Transverse colon (tissue), 4 donors: ENCODE measurements around the gene MT1H. TPM values are rescaled to one million over a fixed set of nuclear protein-coding genes. Genes with fewer than 3 reads are reported as not detected.

Experiments
- DNase-seq: peaks from one replicate; pipeline ENCODE4 v3.0.0-alpha.2; 2019
- H3K27ac ChIP-seq, 4 donors: fragments of 200-600 bp; sonication (generic); 2 replicates each; pipeline ENCODE4 v1.5.1; 2016 to 2018; ENCODE audit warnings: inconsistent platforms in 4 of 4
- H3K27me3 ChIP-seq: fragments of 200-600 bp; sonication (generic); 2 replicates; pipeline ENCODE4 v1.5.1; 2017; ENCODE audit warnings: inconsistent platforms
- H3K36me3 ChIP-seq, 4 donors: fragments of 200-600 bp; sonication (generic); 2 replicates each; pipeline ENCODE4 v1.5.1; 2017 to 2019; ENCODE audit warnings: inconsistent platforms in 4 of 4
- H3K4me1 ChIP-seq, 4 donors: fragments of 200-600 bp; sonication (generic); 2 replicates each; pipeline ENCODE4 v1.5.1; 2017 to 2020; ENCODE audit warnings: inconsistent platforms in 4 of 4
- H3K4me3 ChIP-seq, 4 donors: fragments of 200-600 bp; sonication (generic); 1 replicate in 1 of 4; 2 replicates in 3 of 4; pipeline versions ENCODE4 v1.5.1 to v1.6.1; 2017 to 2019; ENCODE audit warnings: inconsistent platforms in 4 of 4
- H3K9me3 ChIP-seq, 2 donors: fragments of 200-600 bp; sonication (generic); 2 replicates each; pipeline ENCODE4 v1.5.1; 2017 to 2019; ENCODE audit warnings: inconsistent platforms in 2 of 2
- EP300 ChIP-seq: sonication (generic); formaldehyde crosslinking; IDR thresholded peaks from one replicate; pipeline ENCODE4 v1.6.1; 2017; ENCODE audit warnings: antibody characterized with exemption, low read depth
- POLR2A ChIP-seq: fragments of 450-650 bp; IDR thresholded peaks from one replicate; pipeline ENCODE4 v1.6.1; 2016; ENCODE audit warnings: antibody characterized with exemption, mild to moderate bottlenecking, moderate library complexity
- POLR2AphosphoS5 ChIP-seq, 3 donors: sonication (generic); formaldehyde crosslinking; IDR thresholded peaks; one replicate each; pipeline ENCODE4 v1.6.1; 2016; ENCODE audit warnings: antibody characterized with exemption in 3 of 3
- WGBS, 2 donors: methylation state at CpG; one replicate each; pipeline ENCODE4 v1.1.5; 2018; ENCODE audit warnings: low coverage in 1 of 2; 5-methylcytosine and 5-hydroxymethylcytosine counted together
- in situ Hi-C, 4 donors: fragments of 200-750 bp; cut with MboI; loops; one replicate each; pipeline versions ENCODE4 v1.15.0 to v1.15.1; 2017; ENCODE audit warnings: low sequenced_read_pairs in 3 of 4, low pct_ligation_motif_present in 1 of 4, low pct_unique_long_range_greater_than_20kb in 1 of 4
- intact Hi-C: fragments of 100-400 bp; cut with DNase I; formaldehyde crosslinking; loops from one replicate; pipeline ENCODE4 v1.15.1; 2023; ENCODE audit warnings: low total_unique reads
- total RNA-seq, 4 donors: library from RNA; depleted of rRNA; stranded (reverse); fragments of >200 nt; gene quantifications; one replicate each; pipeline ENCODE4 v1.1.0, GENCODE V29; 2016
- TF ChIP-seq, protein P1 (sequence below), 5 experiments: fragments of 200-600 bp in 3 of 5; fragments of 450-650 bp in 2 of 5; sonication (generic) in 3 of 5; IDR thresholded peaks; 1 replicate in 2 of 5; 2 replicates in 3 of 5; pipeline ENCODE4 v1.5.1; 2016 to 2017; ENCODE audit warnings: antibody characterized with exemption in 5 of 5, inconsistent platforms in 3 of 5, mild to moderate bottlenecking in 2 of 5, moderate library complexity in 1 of 5

MT1H gene
- total RNA-seq, 4 donors from 2014 or later = 3.0 to 526 (median 5.6) TPM; not detected in 1

DNA sequence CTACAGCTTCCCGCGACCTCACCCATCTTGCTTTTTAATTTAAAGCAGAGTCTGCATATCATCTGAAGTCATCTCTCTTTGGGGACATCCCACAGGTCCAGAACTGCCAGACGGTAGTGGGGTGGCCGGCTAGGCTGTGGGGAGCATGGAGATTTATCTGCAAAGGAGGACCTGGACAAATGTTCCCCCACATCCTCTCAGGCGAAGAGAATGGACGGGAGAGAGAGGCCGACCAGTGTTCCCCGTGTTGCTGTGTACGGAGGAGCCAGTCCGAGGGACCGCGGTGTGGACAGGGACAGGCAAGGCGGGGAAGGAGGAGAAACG, 37.8 kb upstream of the MT1H start:
- Histone ChIP-seq H3K9me3 (no peaks in the 10 kb centered on the region), H3K4me1 (peaks cover 6 to 34% (median 21%) of the 10 kb centered on the region in 4 donors), H3K36me3 (no peaks in the 10 kb centered on the region), H3K27me3 (peaks cover 52% of the 10 kb centered on the region), H3K27ac (peak overlapping the region; percentile 53 to 74 (median 59)), H3K4me3 (peak overlapping the region; percentile 18 to 58 (median 45))
- intact Hi-C loops = loop anchor here (1.0 kb wide), 1 partner anchor 23 kb away; the partner anchor contains the start of gene MT2A
- in situ Hi-C loops = no loop called here
- 36% methylated on average over 14 of the region's 14 CpGs; no CpG with 5 or more reads in 1 of the 2 donors for WGBS, 2 donors
- no peak for TF ChIP-seq EP300
- TF ChIP-seq, protein P1, sequence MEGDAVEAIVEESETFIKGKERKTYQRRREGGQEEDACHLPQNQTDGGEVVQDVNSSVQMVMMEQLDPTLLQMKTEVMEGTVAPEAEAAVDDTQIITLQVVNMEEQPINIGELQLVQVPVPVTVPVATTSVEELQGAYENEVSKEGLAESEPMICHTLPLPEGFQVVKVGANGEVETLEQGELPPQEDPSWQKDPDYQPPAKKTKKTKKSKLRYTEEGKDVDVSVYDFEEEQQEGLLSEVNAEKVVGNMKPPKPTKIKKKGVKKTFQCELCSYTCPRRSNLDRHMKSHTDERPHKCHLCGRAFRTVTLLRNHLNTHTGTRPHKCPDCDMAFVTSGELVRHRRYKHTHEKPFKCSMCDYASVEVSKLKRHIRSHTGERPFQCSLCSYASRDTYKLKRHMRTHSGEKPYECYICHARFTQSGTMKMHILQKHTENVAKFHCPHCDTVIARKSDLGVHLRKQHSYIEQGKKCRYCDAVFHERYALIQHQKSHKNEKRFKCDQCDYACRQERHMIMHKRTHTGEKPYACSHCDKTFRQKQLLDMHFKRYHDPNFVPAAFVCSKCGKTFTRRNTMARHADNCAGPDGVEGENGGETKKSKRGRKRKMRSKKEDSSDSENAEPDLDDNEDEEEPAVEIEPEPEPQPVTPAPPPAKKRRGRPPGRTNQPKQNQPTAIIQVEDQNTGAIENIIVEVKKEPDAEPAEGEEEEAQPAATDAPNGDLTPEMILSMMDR (IDR thresholded peaks at IDR 0.05) = no peak
- no peak for TF ChIP-seq POLR2AphosphoS5 (IDR thresholded peaks at IDR 0.05)
- no peak for DNase-seq

DNA sequence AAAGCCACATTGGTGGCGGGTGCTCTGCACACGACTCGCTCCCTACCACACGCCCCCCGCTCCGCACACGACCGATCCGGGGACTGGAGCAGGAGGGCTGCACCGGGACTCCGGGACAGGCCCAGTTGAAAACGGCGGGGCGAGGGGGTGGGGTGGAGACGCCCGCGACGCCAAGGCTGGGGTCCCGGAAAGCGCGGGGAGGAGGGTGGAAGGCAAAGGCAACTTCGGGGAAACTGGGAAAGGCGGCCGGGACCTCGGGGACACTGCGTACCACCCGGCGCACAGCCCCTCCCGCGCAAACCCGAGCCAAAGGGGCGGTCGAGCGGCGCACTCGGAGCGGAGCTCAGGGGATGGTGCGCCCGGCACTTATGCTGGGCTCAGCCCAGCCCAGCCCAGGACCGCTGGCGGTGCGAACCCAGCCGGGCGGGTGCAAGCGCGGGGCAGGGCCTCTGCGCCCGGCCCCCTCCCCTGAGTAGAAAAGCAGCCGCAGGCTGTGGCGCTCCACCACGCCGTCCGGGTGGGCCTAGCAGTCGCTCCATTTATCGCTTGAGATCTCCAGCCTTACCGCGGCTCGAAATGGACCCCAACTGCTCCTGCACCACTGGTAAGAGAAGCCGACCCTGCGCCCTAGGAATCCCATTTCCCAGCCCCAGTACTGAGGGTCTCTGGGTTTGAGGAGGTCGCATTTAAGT, 37.3 kb upstream of the MT1H start, which contains the start of gene MT1M:
Gene MT1M (plus strand): TSS at position 504 of the 692 bp plus-strand sequence. CDS start 73 bp downstream, at position 577.
- peak within 1 kb of the TSS; percentile 53 to 74 (median 59) for H3K27ac ChIP-seq
- TF ChIP-seq POLR2AphosphoS5 (IDR thresholded peaks at IDR 0.05) = peak; percentile 65 to 82 (median 66)
- peak; percentile 81 for TF ChIP-seq POLR2A
- TF ChIP-seq, protein P1 (IDR thresholded peaks at IDR 0.05) = no peak
- TF ChIP-seq EP300 = peak; percentile 93
- intact Hi-C loops (loop anchor here (1.0 kb wide), 1 partner anchor 24 kb away; the partner anchor contains the start of gene MT2A), in situ Hi-C loops (no loop called here)
- H3K27me3 ChIP-seq = peaks cover 57% of the 10 kb centered on the region
- H3K9me3 ChIP-seq = no peaks in the 10 kb centered on the region
- peak; percentile 43 for DNase-seq
- peaks cover 6 to 28% (median 17%) of the 10 kb centered on the region in 4 donors for H3K4me1 ChIP-seq
- no peaks in the 10 kb centered on the region for H3K36me3 ChIP-seq
- 10% methylated on average over 37 of the region's 61 CpGs; no CpG with 5 or more reads in 1 of the 2 donors for WGBS, 2 donors
- peak within 1 kb of the TSS; percentile 18 to 58 (median 45) for H3K4me3 ChIP-seq

DNA sequence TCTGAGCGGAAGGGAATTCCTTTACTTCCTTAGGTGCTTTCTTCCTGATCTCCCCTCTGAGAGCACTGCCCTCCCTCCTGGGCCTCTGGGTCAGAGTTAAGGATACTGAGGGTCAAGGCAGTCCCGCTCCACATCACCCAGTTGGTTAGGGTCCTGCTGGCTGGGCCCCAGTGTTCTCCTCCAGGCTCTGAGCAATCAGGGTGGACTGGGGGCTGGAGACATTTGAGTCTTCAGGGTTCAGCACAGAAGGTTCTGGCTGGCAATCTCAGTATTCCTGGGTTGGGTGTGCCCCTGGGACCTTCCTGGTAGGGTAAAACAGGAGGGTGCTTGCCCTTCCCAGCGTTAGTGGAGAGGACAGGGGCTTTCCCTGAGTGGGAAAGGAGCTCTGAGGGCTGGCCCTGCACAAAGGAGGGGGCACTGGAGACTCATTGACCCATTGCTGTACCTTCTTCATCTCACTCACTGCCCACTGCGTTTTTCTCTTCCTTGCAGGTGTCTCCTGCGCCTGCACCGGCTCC, 36.7 kb upstream of the MT1H start:
- Histone ChIP-seq H3K4me1 (peaks cover 6 to 30% (median 19%) of the 10 kb centered on the region in 4 donors), H3K27me3 (peaks cover 63% of the 10 kb centered on the region), H3K9me3 (no peaks in the 10 kb centered on the region), H3K36me3 (no peaks in the 10 kb centered on the region), H3K4me3 (peak overlapping the region; percentile 18 to 58 (median 45)), H3K27ac (peak overlapping the region; percentile 53 to 74 (median 59))
- intact Hi-C loops = loop anchor here (1.0 kb wide), 1 partner anchor 25 kb away; the partner anchor contains the start of gene MT2A
- in situ Hi-C loops = no loop called here
- no peak for DNase-seq
- WGBS, 2 donors = 61% methylated on average over 6 of the region's 6 CpGs; no CpG with 5 or more reads in 1 of the 2 donors
- TF ChIP-seq EP300 = no peak
- no peak for TF ChIP-seq POLR2AphosphoS5 (IDR thresholded peaks at IDR 0.05)
- no peak for TF ChIP-seq POLR2A
- TF ChIP-seq, protein P1 (IDR thresholded peaks at IDR 0.05) = no peak

DNA sequence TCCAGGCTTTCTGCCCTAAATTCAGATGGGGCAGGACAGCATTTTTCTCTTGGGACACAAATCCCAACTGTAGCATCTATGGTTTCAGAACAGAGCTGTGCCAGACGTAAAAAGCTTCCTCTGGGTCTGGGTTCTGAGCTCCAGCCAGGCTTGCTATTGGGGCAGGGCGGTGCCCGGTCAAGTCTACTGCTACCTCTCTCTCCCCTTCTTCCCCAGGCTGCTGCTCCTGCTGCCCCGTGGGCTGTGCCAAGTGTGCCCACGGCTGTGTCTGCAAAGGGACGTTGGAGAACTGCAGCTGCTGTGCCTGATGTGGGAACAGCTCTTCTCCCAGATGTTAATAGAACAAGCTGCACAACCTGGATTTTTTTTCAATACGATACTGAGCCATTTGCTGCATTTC, 36.1 kb upstream of the MT1H start:
- Histone ChIP-seq H3K4me3 (peak overlapping the region in 1 of 4 donors; percentile 58), H3K36me3 (no peaks in the 10 kb centered on the region), H3K9me3 (no peaks in the 10 kb centered on the region), H3K27me3 (peaks cover 69% of the 10 kb centered on the region), H3K27ac (no peak overlapping the region), H3K4me1 (peaks cover 6 to 36% (median 26%) of the 10 kb centered on the region in 4 donors)
- no peak for DNase-seq
- 43 to 70% methylated on average over 1 to 7 of the region's 7 CpGs for WGBS, 2 donors
- intact Hi-C loops (no loop called here), in situ Hi-C loops (no loop called here)
- no peak for TF ChIP-seq POLR2A
- TF ChIP-seq, protein P1 (IDR thresholded peaks at IDR 0.05) = no peak
- no peak for TF ChIP-seq EP300
- no peak for TF ChIP-seq POLR2AphosphoS5 (IDR thresholded peaks at IDR 0.05)
